GM12801 (cell line): ENCODE measurements around the gene ADAM12.

Source experiments
- CTCF ChIP-seq: IDR thresholded peaks from one replicate; pipeline ENCODE4 v1.5.1; 2011; ENCODE audit warnings: control low read depth; ENCODE audit not compliant: insufficient read length; ENCODE audit errors: extremely low read depth

Gene ADAM12

DNA sequence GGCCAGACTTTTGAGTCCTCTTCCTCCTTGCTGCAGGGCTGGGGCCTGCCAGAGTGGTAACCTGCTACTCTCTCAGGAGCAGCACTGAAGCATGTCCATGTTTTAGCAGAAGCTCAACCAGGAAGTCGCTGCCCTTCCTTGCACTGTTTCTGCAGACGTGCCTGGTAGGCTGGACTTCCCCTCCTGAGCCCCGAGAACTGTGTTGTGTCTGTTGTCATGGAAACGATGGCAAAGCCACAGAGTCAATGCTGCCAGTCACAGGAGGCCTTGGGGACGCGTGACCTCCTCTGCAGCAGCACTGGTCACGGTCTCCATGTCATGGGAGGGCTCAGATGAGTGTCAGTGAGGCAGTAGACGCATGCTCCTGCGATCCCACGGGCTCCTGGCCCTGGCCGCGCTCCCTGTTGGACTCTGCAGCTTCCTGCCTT lies 346.5 kb downstream of the ADAM12 start:
- no peak for TF ChIP-seq CTCF

GRCh38 chr10:126041117-126041516 lies 347.2 kb downstream of the ADAM12 start:
- TF ChIP-seq CTCF, result no peak

DNA sequence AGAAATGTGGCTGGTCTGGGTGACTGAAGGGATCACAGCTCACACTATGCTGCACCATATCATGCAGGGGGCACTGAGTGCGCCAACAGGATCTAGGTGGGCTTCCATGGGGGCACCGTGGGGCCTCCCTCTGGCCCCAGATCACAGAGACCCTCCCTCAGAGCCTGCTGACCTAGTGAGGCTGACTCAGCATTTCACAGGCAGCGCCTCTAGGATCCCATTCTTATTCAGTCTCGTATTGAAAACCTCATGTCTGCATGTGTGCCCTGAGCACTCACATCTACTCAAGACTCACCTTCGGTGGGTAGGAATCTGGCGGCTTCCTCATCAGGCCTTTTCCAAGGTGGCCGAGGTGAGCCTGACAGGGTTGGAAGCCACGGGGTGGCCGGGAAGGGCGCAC lies 350.3 kb downstream of the ADAM12 start:
- no peak for TF ChIP-seq CTCF

GRCh38 chr10:126036515-126036914 lies 351.8 kb downstream of the ADAM12 start:
- no peak for TF ChIP-seq CTCF

GRCh38 chr10:126034586-126034985 lies 353.7 kb downstream of the ADAM12 start:
- no peak for TF ChIP-seq CTCF

- TF ChIP-seq CTCF, result no peak
Measured at GRCh38 chr10:126029999-126030398, 358.3 kb downstream of the ADAM12 start.

DNA sequence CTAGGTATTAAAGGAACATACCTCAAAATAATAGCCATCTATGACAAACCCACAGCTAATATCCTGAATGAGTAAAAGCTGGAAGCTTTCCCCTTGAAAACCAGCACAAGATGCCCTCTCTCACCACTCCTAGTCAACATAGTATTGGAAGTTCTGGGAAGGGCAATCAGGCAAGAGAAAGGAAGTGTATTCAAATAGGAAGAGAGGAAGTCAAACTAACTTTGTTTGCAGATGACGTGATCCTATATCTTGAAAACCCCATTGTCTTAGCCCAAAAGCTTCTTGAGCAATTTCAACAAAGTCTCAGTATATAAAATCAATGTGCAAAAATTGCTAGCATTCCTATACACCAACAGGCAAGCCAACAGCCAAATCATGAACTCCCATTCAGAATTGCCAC lies 360.6 kb downstream of the ADAM12 start:
- TF ChIP-seq CTCF, result no peak

DNA sequence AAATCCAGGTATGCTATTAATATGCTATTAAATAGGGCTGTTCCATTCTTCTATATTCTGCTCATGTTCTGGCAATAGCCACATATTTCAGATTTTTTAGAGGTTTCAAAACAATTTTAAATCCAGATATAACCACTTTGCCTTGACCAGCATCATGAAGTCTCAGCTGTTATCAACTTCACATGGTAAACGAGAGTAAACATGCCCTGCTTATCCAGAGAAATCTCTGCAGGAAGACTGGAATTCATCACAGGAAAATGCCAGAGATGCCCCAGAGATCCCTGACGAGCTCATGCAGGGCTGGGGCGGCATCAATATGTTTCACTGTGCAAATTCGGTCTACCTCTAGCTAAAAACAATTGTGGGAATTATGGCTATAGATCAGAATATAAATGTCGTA lies 365.4 kb downstream of the ADAM12 start:
- TF ChIP-seq CTCF, result no peak
